Glutamatergic neuron (in vitro differentiated cells): Measurements from ENCODE around the gene PIP4P1. TPM values are rescaled to one million over a fixed set of nuclear protein-coding genes. Genes with fewer than 3 reads are reported as not detected.

Experiments
- DNase-seq: peaks from one replicate; pipeline ENCODE4 v3.0.0; 2022
- H3K27ac Mint-ChIP-seq: one replicate; pipeline ENCODE4 v1.8.0; 2020; ENCODE audit warnings: mild to moderate bottlenecking, mixed read lengths, inconsistent platforms; ENCODE audit not compliant: unreplicated experiment
- H3K27me3 Mint-ChIP-seq: one replicate; pipeline ENCODE4 v1.8.0; 2020; ENCODE audit warnings: mild to moderate bottlenecking, moderate library complexity, mixed read lengths, inconsistent platforms; ENCODE audit not compliant: unreplicated experiment
- H3K36me3 Mint-ChIP-seq: one replicate; pipeline ENCODE4 v1.8.0; 2020; ENCODE audit warnings: mild to moderate bottlenecking, mixed read lengths, inconsistent platforms; ENCODE audit not compliant: unreplicated experiment
- H3K4me1 Mint-ChIP-seq: one replicate; pipeline ENCODE4 v1.8.0; 2020; ENCODE audit warnings: mild to moderate bottlenecking, low read depth, mixed read lengths, inconsistent platforms; ENCODE audit not compliant: unreplicated experiment
- H3K4me3 Mint-ChIP-seq: one replicate; pipeline ENCODE4 v1.8.0; 2020; ENCODE audit warnings: mild to moderate bottlenecking, mixed read lengths, inconsistent platforms; ENCODE audit not compliant: unreplicated experiment
- H3K9me3 Mint-ChIP-seq: one replicate; pipeline ENCODE4 v1.8.0; 2020; ENCODE audit warnings: mild to moderate bottlenecking, moderate library complexity, mixed read lengths, inconsistent platforms; ENCODE audit not compliant: unreplicated experiment
- total RNA-seq: library from RNA; stranded (reverse); fragmentation: NEBNext Ultra II Directional; extraction: Animal tissue kit (Norgen Biotek cat#: 25700); gene quantifications from one replicate; pipeline ENCODE4 v1.2.1, GENCODE V29; 2021; ENCODE audit not compliant: unreplicated experiment
- TF ChIP-seq, protein P1 (sequence below): fragments of 200-600 bp; sonication (generic); IDR thresholded peaks from one replicate; pipeline ENCODE4 v1.5.0; 2021; ENCODE audit not compliant: partially characterized antibody, unreplicated experiment

Gene PIP4P1
- total RNA-seq, 1 donor from 2014 or later, result 49.1 TPM

DNA sequence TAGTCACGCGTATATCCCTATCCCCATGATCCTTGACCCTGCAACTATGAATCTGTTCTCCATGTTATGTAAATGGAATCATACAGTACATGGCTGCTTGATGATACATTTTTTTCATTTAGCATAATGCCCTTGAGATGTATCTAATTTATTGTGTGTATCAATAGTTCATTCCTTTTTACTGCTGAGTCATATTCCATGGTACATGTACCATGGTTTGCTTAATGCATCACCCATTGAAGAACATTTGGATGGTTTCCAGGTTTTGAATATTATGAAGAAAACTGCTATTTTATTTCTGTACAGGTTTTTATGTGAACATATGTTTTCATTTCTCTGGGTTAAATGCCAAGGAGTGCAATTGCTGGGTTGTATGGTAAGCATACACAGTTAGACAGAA, 40.1 kb upstream of the PIP4P1 start:
- Mint-ChIP-seq H3K27me3 (peaks cover 6% of the 10 kb centered on the region), H3K4me3 (no peak overlapping the region), H3K9me3 (peaks cover 10% of the 10 kb centered on the region), H3K4me1 (peaks cover 5% of the 10 kb centered on the region), H3K27ac (no peak overlapping the region), H3K36me3 (peaks cover 5% of the 10 kb centered on the region)
- TF ChIP-seq, protein P1, sequence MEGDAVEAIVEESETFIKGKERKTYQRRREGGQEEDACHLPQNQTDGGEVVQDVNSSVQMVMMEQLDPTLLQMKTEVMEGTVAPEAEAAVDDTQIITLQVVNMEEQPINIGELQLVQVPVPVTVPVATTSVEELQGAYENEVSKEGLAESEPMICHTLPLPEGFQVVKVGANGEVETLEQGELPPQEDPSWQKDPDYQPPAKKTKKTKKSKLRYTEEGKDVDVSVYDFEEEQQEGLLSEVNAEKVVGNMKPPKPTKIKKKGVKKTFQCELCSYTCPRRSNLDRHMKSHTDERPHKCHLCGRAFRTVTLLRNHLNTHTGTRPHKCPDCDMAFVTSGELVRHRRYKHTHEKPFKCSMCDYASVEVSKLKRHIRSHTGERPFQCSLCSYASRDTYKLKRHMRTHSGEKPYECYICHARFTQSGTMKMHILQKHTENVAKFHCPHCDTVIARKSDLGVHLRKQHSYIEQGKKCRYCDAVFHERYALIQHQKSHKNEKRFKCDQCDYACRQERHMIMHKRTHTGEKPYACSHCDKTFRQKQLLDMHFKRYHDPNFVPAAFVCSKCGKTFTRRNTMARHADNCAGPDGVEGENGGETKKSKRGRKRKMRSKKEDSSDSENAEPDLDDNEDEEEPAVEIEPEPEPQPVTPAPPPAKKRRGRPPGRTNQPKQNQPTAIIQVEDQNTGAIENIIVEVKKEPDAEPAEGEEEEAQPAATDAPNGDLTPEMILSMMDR, result no peak
- DNase-seq, result no peak

DNA sequence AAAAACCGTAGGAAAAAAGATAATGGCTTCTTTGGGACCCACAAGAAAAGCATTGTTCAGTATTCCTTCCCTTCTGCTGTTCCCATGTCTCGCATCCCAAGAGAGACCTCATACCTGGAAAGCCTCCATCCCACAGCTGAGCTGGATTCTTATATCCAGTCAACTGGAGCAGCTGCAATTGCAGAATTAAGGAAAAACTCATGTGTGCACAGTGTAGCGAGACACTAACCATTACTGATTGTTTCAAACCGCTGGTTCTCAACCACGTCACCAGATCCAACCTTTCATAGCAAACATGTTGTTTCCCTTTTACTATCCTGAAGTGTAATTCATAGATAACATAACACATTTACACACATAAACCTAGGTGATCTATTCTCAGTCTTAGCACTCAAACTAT, 38.6 kb upstream of the PIP4P1 start:
- Mint-ChIP-seq H3K36me3 (peaks cover 5% of the 10 kb centered on the region), H3K9me3 (peaks cover 11% of the 10 kb centered on the region), H3K4me3 (no peak overlapping the region), H3K27ac (no peak overlapping the region), H3K27me3 (peaks cover 8% of the 10 kb centered on the region), H3K4me1 (peaks cover 5% of the 10 kb centered on the region)
- no peak for DNase-seq
- TF ChIP-seq, protein P1, result no peak

DNA sequence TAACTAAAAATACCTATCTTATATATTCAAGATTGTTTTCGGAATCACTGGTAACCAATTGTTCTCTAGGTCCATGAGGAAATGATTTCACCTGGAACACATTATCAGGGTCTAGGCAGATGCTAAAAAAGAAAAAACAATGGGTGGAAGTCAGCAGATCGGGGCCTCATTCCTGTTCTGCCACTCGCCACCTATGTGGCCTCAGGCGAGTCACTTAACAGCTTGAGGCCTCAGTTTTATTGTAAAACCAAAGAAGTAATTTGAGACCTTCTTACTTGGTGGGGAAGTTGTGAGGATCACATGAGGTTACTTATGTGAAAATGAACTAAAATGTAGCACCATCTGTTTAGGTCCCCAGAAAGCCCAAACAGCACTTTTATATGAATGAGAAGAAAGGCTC, 37.9 kb upstream of the PIP4P1 start:
- peaks cover 5% of the 10 kb centered on the region for H3K4me1 Mint-ChIP-seq
- H3K27ac Mint-ChIP-seq, result no peak overlapping the region
- TF ChIP-seq, protein P1, result no peak
- H3K27me3 Mint-ChIP-seq, result peaks cover 7% of the 10 kb centered on the region
- H3K36me3 Mint-ChIP-seq, result peaks cover 4% of the 10 kb centered on the region
- H3K4me3 Mint-ChIP-seq, result no peak overlapping the region
- no peak for DNase-seq
- peaks cover 9% of the 10 kb centered on the region for H3K9me3 Mint-ChIP-seq

DNA sequence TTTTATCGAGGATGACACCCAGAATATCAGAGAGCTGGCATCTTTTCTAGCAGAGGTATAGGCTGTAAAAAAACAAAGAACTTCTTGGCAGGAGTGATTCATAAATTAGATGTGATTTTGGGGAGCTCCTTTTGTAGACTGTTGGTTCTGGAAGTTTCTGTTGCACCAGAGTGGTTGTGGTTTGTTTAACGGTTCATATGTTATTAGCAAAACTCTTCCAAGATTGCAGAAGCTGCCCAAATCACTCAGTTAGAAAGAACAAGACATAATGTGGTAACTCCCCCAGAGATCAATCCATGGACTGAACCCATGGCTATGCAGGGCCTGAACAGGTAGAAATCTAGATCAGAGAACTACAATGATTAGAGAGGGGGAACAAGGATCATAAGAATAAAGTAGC, 37.4 kb upstream of the PIP4P1 start:
- Mint-ChIP-seq H3K36me3 (no peaks in the 10 kb centered on the region), H3K9me3 (peaks cover 4% of the 10 kb centered on the region), H3K4me1 (peaks cover 5% of the 10 kb centered on the region), H3K4me3 (no peak overlapping the region), H3K27me3 (peaks cover 4% of the 10 kb centered on the region), H3K27ac (no peak overlapping the region)
- DNase-seq, result no peak
- TF ChIP-seq, protein P1, result no peak

DNA sequence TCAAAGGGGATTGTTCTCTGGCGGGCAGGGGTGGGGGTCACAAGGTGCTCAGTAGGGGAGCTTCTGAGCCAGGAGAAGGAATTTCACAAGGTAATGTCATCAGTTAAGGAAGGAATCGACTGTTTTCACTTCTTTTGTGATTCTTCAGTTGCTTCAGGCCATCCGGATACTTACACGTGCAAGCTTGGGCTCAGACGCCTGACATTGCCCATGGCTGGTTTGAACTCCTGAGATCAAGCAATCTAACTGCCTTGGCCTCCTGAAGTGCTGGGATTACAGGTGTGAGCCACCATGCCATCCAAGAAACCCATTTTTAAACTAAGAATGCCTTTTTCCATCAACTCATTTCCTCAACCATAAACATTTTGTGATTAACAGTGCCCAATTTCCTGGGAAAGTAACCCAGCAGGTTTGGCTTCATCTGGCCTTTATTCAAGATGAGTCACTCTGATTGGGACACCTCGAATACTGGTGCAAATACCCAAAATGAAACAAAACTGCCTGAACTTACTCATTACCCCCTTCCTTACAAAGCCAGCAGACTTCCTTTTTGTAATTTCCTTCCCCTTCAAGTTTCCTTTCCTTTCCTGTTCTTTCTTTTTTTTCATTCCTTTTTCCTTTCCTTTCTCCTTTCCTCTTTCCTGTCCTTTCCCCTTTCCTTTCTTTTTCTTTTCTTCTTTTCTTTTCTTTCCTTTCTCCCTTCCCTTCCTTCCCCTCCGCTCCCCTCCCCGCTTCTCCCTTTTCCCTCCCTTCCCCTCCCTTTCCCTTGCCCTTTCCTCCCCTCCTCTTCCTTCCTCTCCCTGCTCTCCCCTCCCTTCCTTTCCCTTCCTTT, 33.9 kb upstream of the PIP4P1 start:
- Mint-ChIP-seq H3K4me3 (no peak overlapping the region), H3K9me3 (peaks cover 2% of the 10 kb centered on the region), H3K27me3 (peaks cover 4% of the 10 kb centered on the region), H3K36me3 (no peaks in the 10 kb centered on the region), H3K4me1 (peaks cover 5% of the 10 kb centered on the region), H3K27ac (no peak overlapping the region)
- TF ChIP-seq, protein P1, result no peak
- no peak for DNase-seq
